HepG2 (cell line): ENCODE results near the gene CSKMT. TPM values are rescaled to one million over a fixed set of nuclear protein-coding genes. Genes with fewer than 3 reads are reported as not detected.

Experiments used
- AKAP8 ChIP-seq: sonication (generic); formaldehyde crosslinking; IDR thresholded peaks from 2 replicates; pipeline ENCODE4 v1.5.1; 2020; ENCODE audit warnings: mild to moderate bottlenecking, missing genetic modification reagents
- CC2D1A ChIP-seq: sonication (generic); formaldehyde crosslinking; IDR thresholded peaks from 2 replicates; pipeline ENCODE4 v1.8.1; 2023; ENCODE audit warnings: mild to moderate bottlenecking, missing genetic modification reagents
- DNMT3B ChIP-seq: conservative IDR thresholded peaks from 2 replicates; pipeline ENCODE4 v1.6.1; 2016; ENCODE audit warnings: missing biosample characterization, control low read depth
- HOXA3 ChIP-seq: sonication (generic); formaldehyde crosslinking; IDR thresholded peaks from 2 replicates; pipeline ENCODE4 v1.5.0; 2020; ENCODE audit warnings: missing genetic modification reagents
- NFKB2 ChIP-seq: sonication (generic); formaldehyde crosslinking; IDR thresholded peaks from 2 replicates; pipeline ENCODE4 v1.4.0; 2020; ENCODE audit warnings: missing genetic modification reagents, borderline replicate concordance
- POGK ChIP-seq: sonication (generic); formaldehyde crosslinking; conservative IDR thresholded peaks from 2 replicates; pipeline ENCODE4 v1.8.0; 2022; ENCODE audit warnings: mild to moderate bottlenecking, moderate library complexity, missing genetic modification reagents
- POLR2A ChIP-seq, 2 experiments: IDR thresholded peaks; 2 replicates each; pipeline ENCODE4 v1.6.1; 2011; ENCODE audit warnings: low read depth in 2 of 2, low read length in 2 of 2, mild to moderate bottlenecking in 1 of 2, moderate library complexity in 1 of 2; ENCODE audit not compliant: insufficient read depth in 1 of 2
- TCF12 ChIP-seq, 2 experiments: fragments of 450-650 bp in 1 of 2; sonication (generic) in 1 of 2; formaldehyde crosslinking in 1 of 2; IDR thresholded peaks; 2 replicates each; pipeline versions ENCODE4 v1.6.1 to v1.8.0; 2017 to 2022; ENCODE audit warnings: antibody characterized with exemption in 1 of 2, mild to moderate bottlenecking in 1 of 2, missing genetic modification reagents in 1 of 2, moderate library complexity in 1 of 2
- TFE3 ChIP-seq: IDR thresholded peaks from 2 replicates; pipeline ENCODE4 v1.6.1; 2016
- ZFP90 ChIP-seq: sonication (generic); formaldehyde crosslinking; IDR thresholded peaks from 2 replicates; pipeline ENCODE4 v1.8.0; 2022; ENCODE audit warnings: missing genetic modification reagents, mild to moderate bottlenecking, inconsistent platforms, borderline replicate concordance
- ZFYVE20 ChIP-seq: sonication (generic); formaldehyde crosslinking; IDR thresholded peaks from 2 replicates; pipeline ENCODE4 v1.8.0; 2023; ENCODE audit warnings: low read depth, mild to moderate bottlenecking, moderate library complexity, missing genetic modification reagents, borderline replicate concordance
- ZKSCAN8 ChIP-seq: IDR thresholded peaks from 2 replicates; pipeline ENCODE4 v1.6.1; 2016; ENCODE audit warnings: borderline replicate concordance, missing genetic modification reagents, missing compliant biosample characterization
- ZNF329 ChIP-seq: sonication (generic); formaldehyde crosslinking; IDR thresholded peaks from 2 replicates; pipeline ENCODE4 v1.9.0; 2021; ENCODE audit warnings: low read depth, mild to moderate bottlenecking, missing genetic modification reagents
- ZNF350 ChIP-seq: sonication (generic); formaldehyde crosslinking; IDR thresholded peaks from 2 replicates; pipeline ENCODE4 v1.4.0; 2020; ENCODE audit warnings: mild to moderate bottlenecking, low read depth, missing genetic modification reagents, borderline replicate concordance
- ZNF574 ChIP-seq: sonication (generic); formaldehyde crosslinking; IDR thresholded peaks from 2 replicates; pipeline ENCODE4 v1.4.0; 2020; ENCODE audit warnings: missing genetic modification reagents
- ZNF614 ChIP-seq: IDR thresholded peaks from 2 replicates; pipeline ENCODE4 v1.6.1; 2018; ENCODE audit warnings: missing biosample characterization, missing genetic modification reagents, inconsistent platforms, borderline replicate concordance
- ZNF703 ChIP-seq: sonication (generic); formaldehyde crosslinking; IDR thresholded peaks from 2 replicates; pipeline ENCODE4 v1.5.1; 2020; ENCODE audit warnings: missing genetic modification reagents, mild to moderate bottlenecking, moderate library complexity, borderline replicate concordance
- ZNF761 ChIP-seq: sonication (generic); formaldehyde crosslinking; conservative IDR thresholded peaks from 2 replicates; pipeline ENCODE4 v1.4.0; 2020; ENCODE audit warnings: mild to moderate bottlenecking, missing genetic modification reagents
- ZXDC ChIP-seq: sonication (generic); formaldehyde crosslinking; IDR thresholded peaks from 2 replicates; pipeline ENCODE4 v1.5.0; 2020; ENCODE audit warnings: mild to moderate bottlenecking, missing genetic modification reagents
- polyA plus RNA-seq, 8 experiments: library from polyadenylated mRNA; depleted of rRNA in 3 of 8; stranded (reverse) in 7 of 8; unstranded in 1 of 8; fragments of >200 nt; fragmentation: Illumina TruSeq in 4 of 8; extraction: Trizol in 4 of 8; gene quantifications; 2 replicates each; pipeline versions ENCODE4 v1.2.1 to v1.2.3, GENCODE V29; 2011 to 2016; ENCODE audit warnings: low read depth in 4 of 8, missing spikeins in 1 of 8, mixed read lengths in 1 of 8; ENCODE audit not compliant: insufficient read depth in 1 of 8
- total RNA-seq, 5 experiments: library from RNA; depleted of rRNA; stranded (reverse); fragments of >200 nt; fragmentation: Illumina TruSeq; extraction: Trizol; gene quantifications; 2 replicates each; pipeline ENCODE4 v1.2.3, GENCODE V29; 2016; ENCODE audit warnings: low read depth in 1 of 5

The CSKMT gene
- total and polyA plus RNA-seq, 2 of the 13 experiments (the other 11 are each of a cell fraction or from before 2014, with no cell fraction given), result 7.6 to 31.8 TPM

GRCh38 chr11:62678770-62679696, 13.9 kb downstream of the CSKMT start, which contains the start of gene UBXN1 (continued):
- TF ChIP-seq ZNF574 (CRISPR knock-in tag) (peak; percentile 97), TFE3 (CRISPR knock-in tag) (peak; percentile 87), POLR2A (IDR thresholded peaks at IDR 0.05; ENCODE audit: insufficient read depth in 1 of 2, low read depth in 2 of 2, low read length in 2 of 2) (peak; percentile 72 to 79), TCF12 (IDR thresholded peaks at IDR 0.05) (no peak), TCF12 (CRISPR knock-in tag; IDR thresholded peaks at IDR 0.05) (0 out of 2 replicates have a peak, but pooled peaks have one; percentile 7), ZXDC (CRISPR knock-in tag) (peak; percentile 29; the same call in 1 of the 2 replicates), CC2D1A (CRISPR knock-in tag) (0 out of 2 replicates have a peak, but pooled peaks have one; percentile 24), ZNF614 (CRISPR knock-in tag) (peak; percentile 81), POGK (CRISPR knock-in tag) (peak; percentile 57; the same call in 1 of the 2 replicates), ZFYVE20 (no peak), ZFP90 (peak; percentile 45; the same call in 1 of the 2 replicates), HOXA3 (CRISPR knock-in tag) (peak; percentile 82; the same call in 1 of the 2 replicates), ZNF350 (CRISPR knock-in tag) (peak; percentile 87; the same call in 1 of the 2 replicates), ZKSCAN8 (CRISPR knock-in tag) (no peak), ZNF703 (CRISPR knock-in tag) (peak; percentile 73; the same call in 1 of the 2 replicates), NFKB2 (CRISPR knock-in tag) (peak; percentile 78; the same call in 1 of the 2 replicates), ZNF761 (CRISPR knock-in tag) (0 out of 2 replicates have a peak, but pooled peaks have one; percentile 11), DNMT3B (CRISPR knock-in tag) (no peak), AKAP8 (CRISPR knock-in tag) (no peak), ZNF329 (no peak)
